IMR-90 (cell line): ENCODE data around the gene C8B. TPM values are rescaled to one million over a fixed set of nuclear protein-coding genes. Genes with fewer than 3 reads are reported as not detected.

Experiments used
- ATAC-seq: fragments of 200-7000 bp; cut with Tn5 transposase; 2 replicates; pipeline ENCODE4 v1.9.1; 2020; ENCODE audit warnings: low read depth, mild to moderate bottlenecking, moderate library complexity
- BruUV-seq: library from RNA; stranded (reverse); fragments of 400-500 nt; replicated peaks from 2 replicates; lab custom pipeline; 2021; lab: Mats Ljungman, UMichigan
- CTCF ChIA-PET: fragments of 300-600 bp; formaldehyde crosslinking; extraction: SDS; loops from one replicate; lab custom pipeline; 2021; ENCODE audit warnings: antibody characterized with exemption; lab: Yijun Ruan, JAX
- POLR2A ChIA-PET: fragments of 300-600 bp; sonication (Branson Sonifier 250); formaldehyde crosslinking; loops from one replicate; lab custom pipeline; 2022; ENCODE audit warnings: antibody characterized with exemption; ENCODE audit not compliant: unreplicated experiment; lab: Charles Lee
- DNase-seq: peaks from one replicate; pipeline ENCODE4 v3.0.0; 2013
- H2AFZ ChIP-seq: replicated peaks from 2 replicates; pipeline ENCODE3; 2013; ENCODE audit warnings: low read length, mild to moderate bottlenecking; ENCODE audit not compliant: poor library complexity
- H2AK5ac ChIP-seq: 2 replicates; pipeline ENCODE4 v1.6.1; 2013; ENCODE audit warnings: low read depth, low read length, inconsistent platforms
- H2AK9ac ChIP-seq: replicated peaks from 2 replicates; pipeline ENCODE3; 2013; ENCODE audit warnings: mild to moderate bottlenecking, low read depth, low read length, moderate library complexity; ENCODE audit not compliant: poor library complexity
- H2BK120ac ChIP-seq: 2 replicates; pipeline ENCODE4 v1.6.1; 2013; ENCODE audit warnings: low read depth, low read length, inconsistent platforms
- H2BK15ac ChIP-seq: 3 replicates; pipeline ENCODE4 v1.6.1; 2013; ENCODE audit warnings: low read depth, low read length, inconsistent platforms
- H2BK20ac ChIP-seq: 2 replicates; pipeline ENCODE4 v1.6.1; 2013; ENCODE audit warnings: low read depth, mild to moderate bottlenecking, inconsistent platforms, low read length, moderate library complexity
- H2BK5ac ChIP-seq: 2 replicates; pipeline ENCODE4 v1.6.1; 2013; ENCODE audit warnings: mild to moderate bottlenecking, low read depth, low read length, inconsistent platforms; ENCODE audit not compliant: poor library complexity, severe bottlenecking
- H3K14ac ChIP-seq: replicated peaks from 2 replicates; pipeline ENCODE4 v1.6.1; 2013; ENCODE audit warnings: low read depth, low read length, inconsistent platforms
- H3K18ac ChIP-seq: 2 replicates; pipeline ENCODE4 v1.6.1; 2013; ENCODE audit warnings: low read depth, low read length, control low read depth
- H3K23ac ChIP-seq: 2 replicates; pipeline ENCODE4 v1.6.1; 2013; ENCODE audit warnings: low read depth, low read length, inconsistent platforms
- H3K27ac ChIP-seq: 2 replicates; pipeline ENCODE4 v1.5.1; 2013; ENCODE audit warnings: mild to moderate bottlenecking, control low read depth, low read length; ENCODE audit not compliant: insufficient read depth
- H3K27me3 ChIP-seq: 2 replicates; pipeline ENCODE4 v1.6.1; 2013; ENCODE audit warnings: low read length; ENCODE audit not compliant: control insufficient read depth, insufficient read depth
- H3K36me3 ChIP-seq: 2 replicates; pipeline ENCODE4 v1.6.1; 2013; ENCODE audit warnings: low read length, mixed read lengths; ENCODE audit not compliant: control insufficient read depth, insufficient read depth
- H3K4ac ChIP-seq: 2 replicates; pipeline ENCODE4 v1.6.1; 2013; ENCODE audit warnings: low read depth, low read length, inconsistent platforms
- H3K4me1 ChIP-seq: 2 replicates; pipeline ENCODE4 v1.6.1; 2013; ENCODE audit warnings: low read length, mixed read lengths; ENCODE audit not compliant: control insufficient read depth, insufficient read depth
- H3K4me2 ChIP-seq: 2 replicates; pipeline ENCODE4 v1.6.1; 2013; ENCODE audit warnings: low read depth, mild to moderate bottlenecking, control low read depth, low read length, moderate library complexity
- H3K4me3 ChIP-seq: 2 replicates; pipeline ENCODE4 v1.5.1; 2013; ENCODE audit warnings: low read depth, mild to moderate bottlenecking, control low read depth, low read length, moderate library complexity; ENCODE audit not compliant: insufficient read depth
- H3K56ac ChIP-seq: 2 replicates; pipeline ENCODE4 v1.6.1; 2013; ENCODE audit warnings: low read length, inconsistent platforms; ENCODE audit not compliant: insufficient read depth; ENCODE audit errors: extremely low read depth
- H3K79me1 ChIP-seq, 2 experiments: 2 replicates each; pipeline ENCODE4 v1.6.1; 2013; ENCODE audit warnings: low read length in 2 of 2, inconsistent platforms in 1 of 2, low read depth in 1 of 2
- H3K9ac ChIP-seq: 2 replicates; pipeline ENCODE4 v1.6.1; 2013; ENCODE audit warnings: low read depth, low read length, control low read depth
- H3K9me1 ChIP-seq: 2 replicates; pipeline ENCODE4 v1.6.1; 2013; ENCODE audit warnings: low read length, inconsistent platforms; ENCODE audit not compliant: insufficient read depth
- H3K9me3 ChIP-seq: 2 replicates; pipeline ENCODE4 v1.6.1; 2013; ENCODE audit warnings: low read length; ENCODE audit not compliant: control insufficient read depth, insufficient read depth
- H4K20me1 ChIP-seq: 2 replicates; pipeline ENCODE4 v1.6.1; 2013; ENCODE audit warnings: low read length, inconsistent platforms; ENCODE audit not compliant: insufficient read depth
- H4K5ac ChIP-seq: 2 replicates; pipeline ENCODE4 v1.6.1; 2013; ENCODE audit warnings: mild to moderate bottlenecking, low read depth, low read length, control low read depth
- H4K8ac ChIP-seq, 2 experiments: 2 replicates each; pipeline ENCODE4 v1.6.1; 2013; ENCODE audit warnings: low read depth in 2 of 2, low read length in 2 of 2, control low read depth in 1 of 2, inconsistent platforms in 1 of 2
- H4K91ac ChIP-seq: 2 replicates; pipeline ENCODE4 v1.6.1; 2013; ENCODE audit warnings: low read depth, low read length, inconsistent platforms; ENCODE audit not compliant: insufficient read depth
- FOS ChIP-seq: fragments of 150-350 bp; IDR thresholded peaks from 2 replicates; pipeline ENCODE4 v1.6.1; 2016; ENCODE audit warnings: low read depth, low read length
- MXI1 ChIP-seq: IDR thresholded peaks from 2 replicates; pipeline ENCODE4 v1.6.1; 2012; ENCODE audit warnings: low read depth, mild to moderate bottlenecking, low read length, moderate library complexity, borderline replicate concordance
- NFE2L2 ChIP-seq: fragments of 150-350 bp; IDR thresholded peaks from 2 replicates; pipeline ENCODE4 v1.6.1; 2016; ENCODE audit warnings: low read depth, mild to moderate bottlenecking, low read length
- RAD21 ChIP-seq: IDR thresholded peaks from 2 replicates; pipeline ENCODE4 v1.6.1; 2012; ENCODE audit warnings: low read length, improper control_type of control experiment
- WGBS, 2 experiments: methylation state at CpG; one replicate each; pipeline versions ENCODE4 v1.1.5 to v1.1.7; 2013; ENCODE audit warnings: missing lambda C conversion rate in 2 of 2; ENCODE audit not compliant: insufficient read length in 1 of 2; ENCODE audit errors: extremely low coverage in 2 of 2; 5-methylcytosine and 5-hydroxymethylcytosine counted together
- dilution Hi-C: fragments of 300-500 bp; cut with HindIII; formaldehyde crosslinking; loops from one replicate; pipeline ENCODE4 v1.14.3; 2018; ENCODE audit warnings: low sequenced_read_pairs; ENCODE audit not compliant: unreplicated experiment
- in situ Hi-C: fragments of 300-500 bp; cut with MboI; formaldehyde crosslinking; loops from 3 replicates; pipeline ENCODE4 v1.14.3; 2019; ENCODE audit warnings: low sequenced_read_pairs, inconsistent platforms, mixed read lengths
- intact Hi-C: fragments of 100-400 bp; cut with micrococcal nuclease; formaldehyde crosslinking; loops from 2 replicates; pipeline ENCODE4 v1.10.0; 2022
- polyA plus RNA-seq, 3 experiments: library from polyadenylated mRNA; depleted of rRNA; stranded (reverse); fragments of >200 nt; gene quantifications; 2 replicates each; pipeline ENCODE4 v1.2.3, GENCODE V29; 2012; ENCODE audit warnings: low replicate concordance in 1 of 3
- total RNA-seq: library from RNA; depleted of rRNA; stranded (reverse); fragments of >200 nt; gene quantifications from 2 replicates; pipeline ENCODE4 v1.2.3, GENCODE V29; 2012

C8B gene
- total and polyA plus RNA-seq, 2 of the 4 experiments (the other 2 are of a cell fraction), result not detected

DNA sequence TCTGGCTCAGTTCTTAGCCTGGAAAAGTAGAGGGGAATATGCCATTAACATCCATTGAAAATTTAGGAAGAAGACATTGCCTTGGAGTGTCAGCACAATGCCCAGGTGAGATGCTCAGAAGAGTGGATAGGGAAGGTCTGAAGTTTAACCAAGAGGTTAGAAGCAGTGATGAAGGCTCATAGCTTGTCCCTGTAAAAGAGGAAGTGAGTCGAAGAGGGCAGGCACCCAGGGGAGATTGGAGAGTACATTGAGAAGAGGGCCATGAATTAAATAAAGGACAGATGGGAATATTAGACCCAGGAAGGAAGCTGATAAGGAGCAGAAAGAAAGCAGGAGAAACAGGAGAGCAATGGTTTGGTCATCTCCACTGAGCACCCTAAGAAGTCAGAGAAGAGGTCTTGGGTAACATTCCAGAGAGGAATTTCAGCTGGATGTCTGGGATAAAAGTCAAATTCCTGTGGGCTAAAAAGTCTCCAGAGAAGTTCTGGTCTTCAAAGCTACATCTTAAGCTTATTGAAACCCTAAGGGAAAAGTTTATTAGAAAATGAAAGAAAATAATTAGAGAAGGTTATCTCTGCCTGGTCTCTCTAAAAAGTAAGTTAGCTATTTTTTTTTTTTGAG lies 17.3 kb downstream of the C8B start:
- ATAC-seq (peak; percentile 62), DNase-seq (peak; percentile 6)
- H3K4me1 ChIP-seq, result peaks cover 3% of the 10 kb centered on the region; the same call in 1 of the 2 replicates
- no TSS peak for BruUV-seq
- no peak overlapping the region for H2BK5ac ChIP-seq
- H3K14ac ChIP-seq, result no peak overlapping the region
- no peaks in the 10 kb centered on the region for H3K9me1 ChIP-seq
- ChIA-PET POLR2A (interaction anchor here (0.5 to 0.6 kb wide), 2 partner anchors 15 to 327 kb away, joined by 3 read pairs; no protein-coding TSS in a partner anchor), CTCF (interaction anchor here (0.6 kb wide), 2 partner anchors 112 to 119 kb away, joined by 3 to 4 read pairs; no protein-coding TSS in a partner anchor)
- no peak overlapping the region for H3K56ac ChIP-seq
- no peak overlapping the region for H3K4me2 ChIP-seq
- no CpG with 5 or more reads among the region's 1 CpG for WGBS, 2 experiments
- H4K5ac ChIP-seq, result no peak overlapping the region
- H2BK20ac ChIP-seq, result no peak overlapping the region
- no peak overlapping the region for H2BK120ac ChIP-seq
- intact Hi-C loops (no loop called here), dilution Hi-C loops (no loop called here), in situ Hi-C loops (no loop called here)
- H4K8ac ChIP-seq, result no peak overlapping the region
- H2BK15ac ChIP-seq, result no peak overlapping the region
- H3K9me3 ChIP-seq, result no peaks in the 10 kb centered on the region
- H3K36me3 ChIP-seq, result no peaks in the 10 kb centered on the region
- H3K27ac ChIP-seq, result no peak overlapping the region
- H2AFZ ChIP-seq, result no peak overlapping the region
- H2AK9ac ChIP-seq, result no peak overlapping the region
- H3K4me3 ChIP-seq, result no peak overlapping the region
- H3K79me1 ChIP-seq, result no peaks in the 10 kb centered on the region
- H4K20me1 ChIP-seq, result no peaks in the 10 kb centered on the region
- H3K23ac ChIP-seq, result no peak overlapping the region
- H3K9ac ChIP-seq, result no peak overlapping the region
- H2AK5ac ChIP-seq, result no peak overlapping the region
- H4K91ac ChIP-seq, result no peak overlapping the region
- no peak overlapping the region for H3K18ac ChIP-seq
- H3K4ac ChIP-seq, result no peak overlapping the region
- TF ChIP-seq NFE2L2, result no peak
- TF ChIP-seq RAD21, result no peak
- no peak for TF ChIP-seq FOS
- TF ChIP-seq MXI1, result no peak
- H3K27me3 ChIP-seq, result peaks cover 3% of the 10 kb centered on the region
